Stomach (tissue), 9 donors: ENCODE measurements around the gene FDCSP. TPM values are rescaled to one million over a fixed set of nuclear protein-coding genes. Genes with fewer than 3 reads are reported as not detected.
A peak's percentile ranks its signal among the peaks of the same experiment; 100 is the strongest.

Source experiments
- DNase-seq, 2 donors: peaks; one replicate each; pipeline versions ENCODE4 v3.0.0 to v3.0.0-alpha.2; 2013 to 2019
- H3K27ac ChIP-seq, 5 donors: fragments of 200-600 bp in 4 of 5; sonication (generic) in 4 of 5; one replicate each; pipeline ENCODE4 v1.5.1; 2013 to 2019; ENCODE audit warnings: mild to moderate bottlenecking in 1 of 5, moderate library complexity in 1 of 5
- H3K27me3 ChIP-seq, 3 donors: fragments of 200-600 bp; sonication (generic); one replicate each; pipeline ENCODE4 v1.5.1; 2017 to 2019; ENCODE audit warnings: mixed run types in 1 of 3
- H3K36me3 ChIP-seq, 4 donors: fragments of 200-600 bp; sonication (generic); 1 replicate in 3 of 4; 2 replicates in 1 of 4; pipeline ENCODE4 v1.5.1; 2016 to 2019
- H3K4me1 ChIP-seq, 4 donors: fragments of 200-600 bp; sonication (generic); one replicate each; pipeline ENCODE4 v1.5.1; 2016 to 2019
- H3K4me3 ChIP-seq, 4 donors: fragments of 200-600 bp; sonication (generic) in 3 of 4; one replicate each; pipeline ENCODE4 v1.5.1; 2016 to 2019; ENCODE audit warnings: mild to moderate bottlenecking in 1 of 4
- H3K9me3 ChIP-seq, 4 donors: fragments of 200-600 bp; sonication (generic); one replicate each; pipeline ENCODE4 v1.5.1; 2016 to 2019
- CTCF ChIP-seq, 7 experiments: fragments of 450-650 bp in 4 of 7; fragments of 200-600 bp in 3 of 7; sonication (generic) in 3 of 7; IDR thresholded peaks; one replicate each; pipeline ENCODE4 v1.5.1; 2016 to 2019; ENCODE audit warnings: antibody characterized with exemption in 7 of 7, control low read depth in 2 of 7, mild to moderate bottlenecking in 1 of 7
- EP300 ChIP-seq: sonication (generic); formaldehyde crosslinking; IDR thresholded peaks from one replicate; pipeline ENCODE4 v1.6.1; 2017; ENCODE audit warnings: antibody characterized with exemption
- POLR2A ChIP-seq, 4 donors: fragments of 450-650 bp; IDR thresholded peaks; one replicate each; pipeline ENCODE4 v1.6.1; 2016; ENCODE audit warnings: antibody characterized with exemption in 4 of 4, control low read depth in 2 of 4, mild to moderate bottlenecking in 1 of 4, moderate library complexity in 1 of 4
- POLR2AphosphoS5 ChIP-seq, 3 donors: sonication (generic); formaldehyde crosslinking; IDR thresholded peaks; one replicate each; pipeline ENCODE4 v1.6.1; 2016; ENCODE audit warnings: antibody characterized with exemption in 3 of 3
- WGBS, 5 donors: extraction: QIAGEN DNeasy Blood & Tissue Kit in 3 of 5; methylation state at CpG; one replicate each; pipeline versions ENCODE4 v1.1.5 to v1.1.7; 2013 to 2018; 5-methylcytosine and 5-hydroxymethylcytosine counted together
- intact Hi-C: fragments of 100-400 bp; cut with DNase I; formaldehyde crosslinking; loops from one replicate; pipeline ENCODE4 v1.15.1; 2023; ENCODE audit warnings: low total_unique reads
- polyA plus RNA-seq, 3 donors: library from polyadenylated mRNA; stranded (reverse); fragments of 200-250 nt; gene quantifications; one replicate each; pipeline ENCODE4 v1.2.3, GENCODE V29; 2013
- total RNA-seq, 5 donors: library from RNA; depleted of rRNA; stranded (reverse); fragments of >200 nt; gene quantifications; one replicate each; pipeline versions ENCODE4 v1.1.0 to v1.2.3, GENCODE V29; 2014 to 2016
- donor health status: healthy with polysubstance abuse.
- donor health status: Bipolar disorder and iron deficiency.
- donor health status: healthy.

Gene FDCSP
- total and polyA plus RNA-seq, 8 donors, result 46.5 TPM; not detected in 7

- H3K27me3 ChIP-seq, result no peaks in the 10 kb centered on the region
- no peak for TF ChIP-seq POLR2AphosphoS5 (IDR thresholded peaks at IDR 0.05)
- no peak for TF ChIP-seq CTCF (IDR thresholded peaks at IDR 0.05)
- TF ChIP-seq EP300, result no peak
- 60 to 69% (median 65%) methylated on average over 1 of the region's 1 CpG for WGBS, 5 donors
- H3K27ac ChIP-seq, result no peak overlapping the region
- no peak for DNase-seq
- intact Hi-C loops, result no loop called here
- no peaks in the 10 kb centered on the region for H3K36me3 ChIP-seq
- H3K4me1 ChIP-seq, result peaks cover 0 to 7% (median 0%) of the 10 kb centered on the region in 4 donors
- H3K4me3 ChIP-seq, result no peak overlapping the region
- H3K9me3 ChIP-seq, result no peaks in the 10 kb centered on the region
These were observed 44.1 kb upstream of the FDCSP start for GRCh38 chr4:70181864-70182263.

DNA sequence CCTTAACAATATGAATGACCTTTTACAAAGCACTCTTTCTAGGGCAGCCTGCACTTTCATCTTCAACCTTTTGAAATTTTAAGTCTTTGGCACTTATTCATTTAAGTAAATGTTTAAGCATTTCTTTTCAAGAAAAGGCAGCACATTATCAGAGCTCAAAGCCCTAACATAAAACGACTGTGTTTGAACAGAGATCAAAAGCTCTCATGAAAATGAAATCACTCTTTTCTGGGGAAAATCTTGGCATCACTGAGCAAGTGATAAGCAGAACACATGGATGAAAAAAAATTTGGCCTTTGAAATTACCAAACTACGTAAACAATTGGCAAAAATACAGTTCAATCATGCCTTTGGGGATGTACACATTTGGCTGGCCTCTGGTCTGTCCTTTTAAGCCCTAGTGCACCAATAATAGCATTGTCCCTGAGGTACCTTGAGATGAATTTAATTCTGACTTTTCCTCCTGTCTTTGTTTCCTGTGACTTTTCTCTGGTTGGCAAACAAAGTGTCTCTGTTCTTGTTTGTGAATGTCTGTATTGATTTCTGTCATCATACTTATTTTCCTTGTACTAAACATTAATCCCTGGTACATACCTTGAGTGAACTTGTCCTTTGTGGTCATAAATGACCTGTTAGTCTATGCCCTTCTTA lies 43.3 kb upstream of the FDCSP start:
- TF ChIP-seq CTCF (IDR thresholded peaks at IDR 0.05) (no peak), EP300 (no peak), POLR2AphosphoS5 (IDR thresholded peaks at IDR 0.05) (peak in 1 of 3 donors; percentile 30), POLR2A (IDR thresholded peaks at IDR 0.05) (no peak)
- Histone ChIP-seq H3K27me3 (no peaks in the 10 kb centered on the region), H3K4me3 (no peak overlapping the region), H3K36me3 (no peaks in the 10 kb centered on the region), H3K27ac (no peak overlapping the region), H3K4me1 (peaks cover 0 to 7% (median 0%) of the 10 kb centered on the region in 4 donors), H3K9me3 (no peaks in the 10 kb centered on the region)
- intact Hi-C loops, result no loop called here
- WGBS, 5 donors, result 15 to 28% (median 18%) methylated on average over 2 of the region's 2 CpGs
- DNase-seq, result peak in 1 of 2 donors; percentile 37

DNA sequence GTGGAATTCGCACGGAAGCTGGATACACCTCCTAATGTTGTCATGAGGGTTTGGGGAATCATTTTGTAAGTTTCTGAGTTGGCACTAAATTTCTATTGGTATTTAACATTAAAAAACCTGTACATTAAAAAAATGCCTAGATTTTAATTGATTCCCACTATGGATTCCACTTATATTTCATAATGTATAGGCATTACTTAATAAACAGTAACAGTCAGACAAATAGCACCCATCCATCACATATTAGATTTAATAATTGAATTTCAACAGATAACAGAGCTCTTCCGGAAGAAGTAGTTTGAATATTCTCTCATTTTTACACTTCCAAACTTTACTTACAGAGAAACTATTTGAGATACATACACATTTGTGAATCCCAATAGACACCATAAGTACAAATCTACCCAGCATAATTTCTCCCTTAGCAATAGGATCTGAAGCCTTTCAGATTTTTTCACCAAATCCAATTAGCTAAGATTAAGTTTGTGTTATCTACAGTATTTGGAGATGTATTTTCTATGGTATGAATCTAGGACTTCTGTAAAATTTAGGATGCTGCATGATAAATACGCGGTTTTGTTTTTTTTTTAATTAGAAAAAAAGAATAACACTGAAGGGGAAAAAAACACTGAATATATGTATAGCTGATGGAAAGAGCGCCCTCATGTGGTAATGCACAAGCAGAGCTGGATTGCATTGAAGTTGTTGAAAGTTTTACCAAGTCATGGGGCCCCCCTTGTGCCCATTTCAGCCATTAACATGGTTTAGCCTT lies 42.6 kb upstream of the FDCSP start:
- Histone ChIP-seq H3K4me3 (no peak overlapping the region), H3K27me3 (no peaks in the 10 kb centered on the region), H3K36me3 (no peaks in the 10 kb centered on the region), H3K27ac (no peak overlapping the region), H3K4me1 (peaks cover 0 to 7% (median 0%) of the 10 kb centered on the region in 4 donors), H3K9me3 (no peaks in the 10 kb centered on the region)
- intact Hi-C loops, result no loop called here
- DNase-seq, result peak; percentile 28 to 78
- TF ChIP-seq CTCF (IDR thresholded peaks at IDR 0.05) (peak in 4 of 7 experiments; percentile 20 to 40 (median 30)), EP300 (no peak)
- WGBS, 5 donors, result 27 to 48% (median 39%) methylated on average over 6 of the region's 6 CpGs

DNA sequence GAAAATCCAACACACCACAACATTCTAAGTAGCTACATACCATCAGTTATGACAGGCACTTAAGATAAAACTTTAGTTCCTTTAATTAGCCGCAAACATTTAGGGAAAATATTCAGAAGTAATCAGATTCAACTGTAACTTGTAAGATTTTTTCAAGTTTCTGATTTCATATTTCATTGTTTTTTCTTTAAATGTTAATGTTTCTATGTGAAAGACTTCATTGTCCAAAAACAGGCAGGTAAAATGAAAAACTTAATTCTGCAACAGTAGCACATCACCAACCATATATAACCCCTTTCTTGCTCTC lies 42.0 kb upstream of the FDCSP start:
- TF ChIP-seq CTCF (IDR thresholded peaks at IDR 0.05) (peak in 1 of 7 experiments; percentile 2), EP300 (no peak)
- Histone ChIP-seq H3K27ac (no peak overlapping the region), H3K4me3 (no peak overlapping the region), H3K27me3 (no peaks in the 10 kb centered on the region), H3K4me1 (peaks cover 0 to 7% (median 0%) of the 10 kb centered on the region in 4 donors), H3K36me3 (no peaks in the 10 kb centered on the region), H3K9me3 (no peaks in the 10 kb centered on the region)
- DNase-seq, result no peak
- WGBS, 5 donors, result 59 to 82% (median 70%) methylated on average over 1 of the region's 1 CpG
- intact Hi-C loops, result no loop called here
